Measurements from ENCODE around the gene ASPG.

Gene ASPG

GRCh38 chr14:104156142-104156541 is 70.6 kb downstream of the ASPG start:
- H3K4me3 ChIP-seq (ENCODE audit: insufficient read depth, low read depth, low read length, poor library complexity, severe bottlenecking) = no peak overlapping the region
- H3K27me3 ChIP-seq (replicated peaks; ENCODE audit: control insufficient read depth, insufficient read depth, low read length, poor library complexity, severe bottlenecking) = no peaks in the 10 kb centered on the region
- H3K9me3 ChIP-seq (ENCODE audit: control insufficient read depth, low read length) = no peaks in the 10 kb centered on the region
- no peak for DNase-seq
- H3K27ac ChIP-seq (ENCODE audit: insufficient read depth, low read length, poor library complexity, severe bottlenecking) = no peak overlapping the region
- H3K4me1 ChIP-seq (ENCODE audit: control insufficient read depth, insufficient read depth, low read length, poor library complexity, severe bottlenecking) = no peaks in the 10 kb centered on the region
- H3K36me3 ChIP-seq (ENCODE audit: control insufficient read depth, insufficient read depth, low read length) = no peaks in the 10 kb centered on the region

DNA sequence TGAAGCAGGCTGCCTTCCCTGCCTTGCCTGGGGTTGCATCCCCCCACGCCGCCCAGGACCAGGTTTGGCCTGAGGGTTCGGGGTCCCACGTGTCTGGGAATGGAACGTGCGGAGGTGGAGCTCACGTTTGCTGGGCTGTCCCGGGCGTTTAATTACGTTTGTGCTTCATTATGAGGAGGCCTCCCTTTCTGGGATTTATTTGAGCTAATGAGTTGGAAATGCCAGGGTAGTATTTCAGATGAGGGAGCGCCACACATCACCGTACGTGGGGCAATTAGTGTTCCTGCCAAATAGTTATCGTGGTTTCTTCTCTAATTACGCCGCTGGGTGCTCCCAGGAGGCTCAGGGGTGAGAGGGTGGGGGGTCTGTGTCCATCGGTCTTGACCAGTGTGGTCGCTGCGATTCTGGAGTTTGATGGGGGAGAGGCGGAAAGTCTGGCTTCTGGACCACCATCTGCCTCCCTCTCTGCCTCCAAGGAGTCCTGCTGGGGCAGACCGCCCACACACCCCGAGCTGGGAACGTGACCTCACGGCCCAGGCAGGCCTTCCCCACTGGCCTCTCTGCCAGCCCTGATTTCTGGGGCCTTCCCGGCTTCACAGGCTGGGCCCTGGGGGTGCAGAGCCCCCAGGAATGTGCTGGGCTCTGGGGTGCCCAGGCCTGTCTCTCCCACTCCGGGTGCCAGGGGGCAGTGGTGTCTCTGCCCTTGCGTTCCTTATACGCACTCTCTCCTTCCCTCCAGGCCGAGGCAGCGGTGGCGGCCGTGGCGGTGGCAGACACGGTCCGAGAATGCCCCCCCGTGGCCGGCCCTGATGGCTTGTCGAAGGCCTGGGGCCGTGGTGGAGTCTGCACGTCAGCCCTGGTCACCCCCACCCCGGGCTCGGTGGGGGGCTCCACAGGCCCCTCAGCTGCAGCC is 71.8 kb downstream of the ASPG start:
- Histone ChIP-seq H3K27me3 (replicated peaks; ENCODE audit: control insufficient read depth, insufficient read depth, low read length, poor library complexity, severe bottlenecking) (no peaks in the 10 kb centered on the region), H3K4me1 (ENCODE audit: control insufficient read depth, insufficient read depth, low read length, poor library complexity, severe bottlenecking) (no peaks in the 10 kb centered on the region), H3K36me3 (ENCODE audit: control insufficient read depth, insufficient read depth, low read length) (no peaks in the 10 kb centered on the region), H3K27ac (ENCODE audit: insufficient read depth, low read length, poor library complexity, severe bottlenecking) (no peak overlapping the region), H3K9me3 (ENCODE audit: control insufficient read depth, low read length) (no peaks in the 10 kb centered on the region), H3K4me3 (ENCODE audit: insufficient read depth, low read depth, low read length, poor library complexity, severe bottlenecking) (no peak overlapping the region)
- no peak for DNase-seq

GRCh38 chr14:104158827-104159798 is 73.6 kb downstream of the ASPG start:
- no peaks in the 10 kb centered on the region for H3K36me3 ChIP-seq (ENCODE audit: control insufficient read depth, insufficient read depth, low read length)
- DNase-seq = no peak
- no peaks in the 10 kb centered on the region for H3K9me3 ChIP-seq (ENCODE audit: control insufficient read depth, low read length)
- no peaks in the 10 kb centered on the region for H3K4me1 ChIP-seq (ENCODE audit: control insufficient read depth, insufficient read depth, low read length, poor library complexity, severe bottlenecking)
- H3K4me3 ChIP-seq (ENCODE audit: insufficient read depth, low read depth, low read length, poor library complexity, severe bottlenecking) = no peak overlapping the region
- H3K27ac ChIP-seq (ENCODE audit: insufficient read depth, low read length, poor library complexity, severe bottlenecking) = no peak overlapping the region
- H3K27me3 ChIP-seq (replicated peaks; ENCODE audit: control insufficient read depth, insufficient read depth, low read length, poor library complexity, severe bottlenecking) = no peaks in the 10 kb centered on the region

GRCh38 chr14:104159990-104160389 is 74.5 kb downstream of the ASPG start:
- Histone ChIP-seq H3K27me3 (replicated peaks; ENCODE audit: control insufficient read depth, insufficient read depth, low read length, poor library complexity, severe bottlenecking) (no peaks in the 10 kb centered on the region), H3K36me3 (ENCODE audit: control insufficient read depth, insufficient read depth, low read length) (no peaks in the 10 kb centered on the region), H3K4me3 (ENCODE audit: insufficient read depth, low read depth, low read length, poor library complexity, severe bottlenecking) (no peak overlapping the region), H3K9me3 (ENCODE audit: control insufficient read depth, low read length) (no peaks in the 10 kb centered on the region), H3K27ac (ENCODE audit: insufficient read depth, low read length, poor library complexity, severe bottlenecking) (no peak overlapping the region), H3K4me1 (ENCODE audit: control insufficient read depth, insufficient read depth, low read length, poor library complexity, severe bottlenecking) (no peaks in the 10 kb centered on the region)
- DNase-seq = no peak

DNA sequence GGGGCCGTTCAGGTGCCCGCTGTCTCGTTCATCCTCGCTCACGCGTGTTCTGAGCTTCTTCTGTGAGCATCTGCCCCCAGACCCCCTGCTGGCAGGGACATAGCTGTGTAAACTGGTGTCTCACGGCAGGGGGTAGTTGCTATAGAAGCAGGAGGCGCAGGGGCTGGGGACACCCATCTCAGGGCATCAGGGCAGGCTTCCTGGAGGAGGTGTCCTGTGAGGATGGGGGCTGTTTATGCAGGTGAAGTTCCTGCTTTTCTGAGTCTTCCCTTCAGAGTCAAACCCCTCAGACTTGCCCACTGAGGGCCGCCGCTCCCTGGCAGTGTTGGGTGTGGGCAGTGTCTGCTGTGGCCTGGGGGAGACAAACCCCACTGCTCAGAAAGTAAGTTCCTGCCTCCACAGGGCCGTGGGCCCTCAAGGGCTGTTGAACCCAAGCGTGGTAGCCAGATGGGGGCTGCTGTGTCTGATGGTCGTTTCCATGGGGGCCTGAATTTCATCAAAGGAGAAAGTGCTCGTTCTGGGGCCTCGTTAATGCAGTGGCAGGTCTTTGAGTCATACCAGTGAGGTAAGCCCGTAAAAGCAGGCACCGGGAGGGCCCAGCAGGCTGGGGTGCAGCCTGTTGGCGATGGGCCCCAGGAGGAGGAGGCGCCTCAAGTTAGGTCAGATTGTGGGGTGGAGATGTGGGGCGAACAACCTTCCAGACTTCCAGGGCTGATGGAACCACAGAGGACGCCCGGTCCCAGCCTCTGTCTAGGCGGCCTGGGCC is 76.3 kb downstream of the ASPG start:
- Histone ChIP-seq H3K36me3 (ENCODE audit: control insufficient read depth, insufficient read depth, low read length) (no peaks in the 10 kb centered on the region), H3K4me3 (ENCODE audit: insufficient read depth, low read depth, low read length, poor library complexity, severe bottlenecking) (no peak overlapping the region), H3K9me3 (ENCODE audit: control insufficient read depth, low read length) (no peaks in the 10 kb centered on the region), H3K27ac (ENCODE audit: insufficient read depth, low read length, poor library complexity, severe bottlenecking) (no peak overlapping the region), H3K27me3 (replicated peaks; ENCODE audit: control insufficient read depth, insufficient read depth, low read length, poor library complexity, severe bottlenecking) (no peaks in the 10 kb centered on the region), H3K4me1 (ENCODE audit: control insufficient read depth, insufficient read depth, low read length, poor library complexity, severe bottlenecking) (no peaks in the 10 kb centered on the region)
- no peak for DNase-seq

- H3K9me3 ChIP-seq (ENCODE audit: control insufficient read depth, low read length) = no peaks in the 10 kb centered on the region
- H3K4me3 ChIP-seq (ENCODE audit: insufficient read depth, low read depth, low read length, poor library complexity, severe bottlenecking) = no peak overlapping the region
- no peak for DNase-seq
- no peak overlapping the region for H3K27ac ChIP-seq (ENCODE audit: insufficient read depth, low read length, poor library complexity, severe bottlenecking)
- no peaks in the 10 kb centered on the region for H3K4me1 ChIP-seq (ENCODE audit: control insufficient read depth, insufficient read depth, low read length, poor library complexity, severe bottlenecking)
- no peaks in the 10 kb centered on the region for H3K27me3 ChIP-seq (replicated peaks; ENCODE audit: control insufficient read depth, insufficient read depth, low read length, poor library complexity, severe bottlenecking)
- H3K36me3 ChIP-seq (ENCODE audit: control insufficient read depth, insufficient read depth, low read length) = no peaks in the 10 kb centered on the region
Measured at GRCh38 chr14:104162495-104162894, 77.0 kb downstream of the ASPG start.

- H3K9me3 ChIP-seq (ENCODE audit: control insufficient read depth, low read length) = no peaks in the 10 kb centered on the region
- H3K27me3 ChIP-seq (replicated peaks; ENCODE audit: control insufficient read depth, insufficient read depth, low read length, poor library complexity, severe bottlenecking) = no peaks in the 10 kb centered on the region
- H3K27ac ChIP-seq (ENCODE audit: insufficient read depth, low read length, poor library complexity, severe bottlenecking) = no peak overlapping the region
- H3K4me3 ChIP-seq (ENCODE audit: insufficient read depth, low read depth, low read length, poor library complexity, severe bottlenecking) = no peak overlapping the region
- no peak for DNase-seq
- H3K4me1 ChIP-seq (ENCODE audit: control insufficient read depth, insufficient read depth, low read length, poor library complexity, severe bottlenecking) = no peaks in the 10 kb centered on the region
- no peaks in the 10 kb centered on the region for H3K36me3 ChIP-seq (ENCODE audit: control insufficient read depth, insufficient read depth, low read length)
Measured at GRCh38 chr14:104163541-104163940, 78.0 kb downstream of the ASPG start.

GRCh38 chr14:104164041-104164440 is 78.5 kb downstream of the ASPG start:
- no peak overlapping the region for H3K4me3 ChIP-seq (ENCODE audit: insufficient read depth, low read depth, low read length, poor library complexity, severe bottlenecking)

GRCh38 chr14:104164512-104164911 is 79.0 kb downstream of the ASPG start:
- no peaks in the 10 kb centered on the region for H3K27me3 ChIP-seq (replicated peaks; ENCODE audit: control insufficient read depth, insufficient read depth, low read length, poor library complexity, severe bottlenecking)
- H3K36me3 ChIP-seq (ENCODE audit: control insufficient read depth, insufficient read depth, low read length) = no peaks in the 10 kb centered on the region
- DNase-seq = no peak
- H3K9me3 ChIP-seq (ENCODE audit: control insufficient read depth, low read length) = no peaks in the 10 kb centered on the region
- H3K4me3 ChIP-seq (ENCODE audit: insufficient read depth, low read depth, low read length, poor library complexity, severe bottlenecking) = no peak overlapping the region
- no peak overlapping the region for H3K27ac ChIP-seq (ENCODE audit: insufficient read depth, low read length, poor library complexity, severe bottlenecking)
- H3K4me1 ChIP-seq (ENCODE audit: control insufficient read depth, insufficient read depth, low read length, poor library complexity, severe bottlenecking) = no peaks in the 10 kb centered on the region

More at GRCh38 chr14:104164041-104164440, 78.5 kb downstream of the ASPG start:
- Histone ChIP-seq H3K27ac (ENCODE audit: insufficient read depth, low read length, poor library complexity, severe bottlenecking) (no peak overlapping the region), H3K27me3 (replicated peaks; ENCODE audit: control insufficient read depth, insufficient read depth, low read length, poor library complexity, severe bottlenecking) (no peaks in the 10 kb centered on the region), H3K4me1 (ENCODE audit: control insufficient read depth, insufficient read depth, low read length, poor library complexity, severe bottlenecking) (no peaks in the 10 kb centered on the region), H3K9me3 (ENCODE audit: control insufficient read depth, low read length) (no peaks in the 10 kb centered on the region), H3K36me3 (ENCODE audit: control insufficient read depth, insufficient read depth, low read length) (no peaks in the 10 kb centered on the region)
- DNase-seq = no peak
